OCI-LY3 (cell line): Measurements from ENCODE around the gene MDFIC.
A peak's percentile ranks its signal among the peaks of the same experiment; 100 is the strongest.

Experiments used
- H2AFZ ChIP-seq: fragments of 200-600, 300-600 bp; shearing (Covaris generic); 2 replicates; pipeline ENCODE4 v1.6.0; 2014; ENCODE audit warnings: antibody characterized with exemption, low read depth, low read length
- H3K27ac ChIP-seq: fragments of 200-600, 300-600 bp; sonication (generic); 2 replicates; pipeline ENCODE4 v1.5.1; 2014; ENCODE audit warnings: mild to moderate bottlenecking, low read length, moderate library complexity, mixed read lengths
- H3K27me3 ChIP-seq: fragments of 200-600, 300-600 bp; sonication (generic); 2 replicates; pipeline ENCODE4 v1.6.1; 2014; ENCODE audit warnings: low read depth, low read length, mixed read lengths
- H3K36me3 ChIP-seq: fragments of 200-600, 300-600 bp; sonication (generic); replicated peaks from 2 replicates; pipeline ENCODE3; 2014; ENCODE audit warnings: low read depth, low read length, mixed read lengths
- H3K4me1 ChIP-seq: fragments of 300-600, 200-600 bp; sonication (generic); 2 replicates; pipeline ENCODE4 v1.6.1; 2014; ENCODE audit warnings: low read length, mixed read lengths
- H3K4me2 ChIP-seq: fragments of 200-600, 300-600 bp; sonication (generic); 2 replicates; pipeline ENCODE4 v1.6.1; 2014; ENCODE audit warnings: low read length, mixed read lengths
- H3K4me3 ChIP-seq: fragments of 300-600, 200-600 bp; sonication (generic); 2 replicates; pipeline ENCODE4 v1.5.1; 2014; ENCODE audit warnings: antibody characterized with exemption, mild to moderate bottlenecking, low read length, moderate library complexity
- H3K79me2 ChIP-seq: fragments of 300-600, 200-600 bp; shearing (Covaris generic); 2 replicates; pipeline ENCODE4 v1.6.1; 2014; ENCODE audit warnings: mild to moderate bottlenecking, low read length, mixed read lengths
- H3K9ac ChIP-seq: fragments of 300-600, 200-600 bp; shearing (Covaris generic); 2 replicates; pipeline ENCODE4 v1.6.0; 2014; ENCODE audit warnings: mild to moderate bottlenecking, low read length, moderate library complexity
- H3K9me3 ChIP-seq: fragments of 200-600, 300-600 bp; shearing (Covaris generic); 2 replicates; pipeline ENCODE4 v1.6.1; 2014; ENCODE audit warnings: low read length, mixed read lengths; ENCODE audit not compliant: insufficient read depth
- H4K20me1 ChIP-seq: fragments of 200-600, 300-600 bp; sonication (generic); 2 replicates; pipeline ENCODE4 v1.6.1; 2016; ENCODE audit warnings: low read length, mixed read lengths; ENCODE audit not compliant: insufficient read depth
- CTCF ChIP-seq: fragments of 200-600, 300-600 bp; sonication (generic); IDR thresholded peaks from 2 replicates; pipeline ENCODE4 v1.5.1; 2014; ENCODE audit warnings: antibody characterized with exemption, low read length, low read depth
- EZH2phosphoT487 ChIP-seq: fragments of 200-600 bp; shearing (Covaris generic); IDR thresholded peaks from 2 replicates; pipeline ENCODE4 v1.6.1; 2018; ENCODE audit warnings: antibody characterized with exemption, mixed run types, low read depth

The MDFIC gene

GRCh38 chr7:114925434-114925833 is 3.5 kb downstream of the MDFIC start:
- peaks cover 99% of the 10 kb centered on the region for H3K79me2 ChIP-seq
- no peaks in the 10 kb centered on the region for H4K20me1 ChIP-seq
- peak overlapping the region; percentile 92 for H3K9ac ChIP-seq
- TF ChIP-seq CTCF (no peak), EZH2phosphoT487 (no peak)
- no peaks in the 10 kb centered on the region for H3K9me3 ChIP-seq
- no peak overlapping the region for H2AFZ ChIP-seq
- peaks cover 69% of the 10 kb centered on the region for H3K4me1 ChIP-seq
- H3K4me2 ChIP-seq = peak overlapping the region; percentile 97
- no peaks in the 10 kb centered on the region for H3K27me3 ChIP-seq
- peak overlapping the region; percentile 96 for H3K27ac ChIP-seq
- peak overlapping the region; percentile 84 for H3K4me3 ChIP-seq
- peaks cover 27% of the 10 kb centered on the region for H3K36me3 ChIP-seq

- TF ChIP-seq CTCF (no peak), EZH2phosphoT487 (no peak)
- peaks cover 77% of the 10 kb centered on the region for H3K4me1 ChIP-seq
- H3K4me2 ChIP-seq = peak overlapping the region; percentile 97
- peak overlapping the region; percentile 57 for H3K4me3 ChIP-seq
- H3K27ac ChIP-seq = peak overlapping the region; percentile 96
- H3K27me3 ChIP-seq = no peaks in the 10 kb centered on the region
- no peaks in the 10 kb centered on the region for H3K9me3 ChIP-seq
- H3K79me2 ChIP-seq = peaks cover 98% of the 10 kb centered on the region
- H3K36me3 ChIP-seq = peaks cover 27% of the 10 kb centered on the region
- peak overlapping the region; percentile 92 for H3K9ac ChIP-seq
- H4K20me1 ChIP-seq = no peaks in the 10 kb centered on the region
- no peak overlapping the region for H2AFZ ChIP-seq
Measured at GRCh38 chr7:114928060-114928459, 6.2 kb downstream of the MDFIC start.

GRCh38 chr7:114929570-114929969 is 7.7 kb downstream of the MDFIC start:
- H3K4me3 ChIP-seq = peak overlapping the region; percentile 65
- H3K4me2 ChIP-seq = peak overlapping the region; percentile 87
- no peaks in the 10 kb centered on the region for H3K9me3 ChIP-seq
- peaks cover 92% of the 10 kb centered on the region for H3K4me1 ChIP-seq
- H3K27me3 ChIP-seq = no peaks in the 10 kb centered on the region
- peak; percentile 45 for TF ChIP-seq CTCF
- TF ChIP-seq EZH2phosphoT487 = no peak
- H2AFZ ChIP-seq = no peak overlapping the region
- H3K36me3 ChIP-seq = peaks cover 18% of the 10 kb centered on the region
- peak overlapping the region; percentile 96 for H3K27ac ChIP-seq
- 0 out of 2 replicates have a peak, but pooled peaks cover 3% of the 10 kb centered on the region for H4K20me1 ChIP-seq
- H3K79me2 ChIP-seq = peaks cover 98% of the 10 kb centered on the region
- peak overlapping the region; percentile 91 for H3K9ac ChIP-seq

- Histone ChIP-seq H3K27ac (peak overlapping the region; percentile 96), H3K79me2 (peaks cover 98% of the 10 kb centered on the region)
Measured at GRCh38 chr7:114930107-114930661, 8.3 kb downstream of the MDFIC start.

More at GRCh38 chr7:114930107-114930661, 8.3 kb downstream of the MDFIC start:
- Histone ChIP-seq H3K9me3 (no peaks in the 10 kb centered on the region), H3K4me2 (peak overlapping the region; percentile 87), H3K4me1 (peaks cover 94% of the 10 kb centered on the region), H4K20me1 (0 out of 2 replicates have a peak, but pooled peaks cover 7% of the 10 kb centered on the region), H3K9ac (peak overlapping the region; percentile 91), H3K27me3 (no peaks in the 10 kb centered on the region), H2AFZ (no peak overlapping the region), H3K36me3 (peaks cover 20% of the 10 kb centered on the region), H3K4me3 (peak overlapping the region; percentile 65)
- TF ChIP-seq EZH2phosphoT487 (no peak), CTCF (no peak)
